ENCODE measurements around the gene TBCD. TPM values are rescaled to one million over a fixed set of nuclear protein-coding genes. Genes with fewer than 3 reads are reported as not detected.

The TBCD gene
- total RNA-seq, 1 donor from 2014 or later: 125 TPM

GRCh38 chr17:82859431-82860403 is 107.9 kb downstream of the TBCD start:
- peaks cover 25% of the 10 kb centered on the region for H3K36me3 Mint-ChIP-seq (ENCODE audit: low read depth)
- H3K27ac Mint-ChIP-seq: peak overlapping the region; percentile 98
- intact Hi-C loops (cut with micrococcal nuclease): loop anchor here (10.0 kb wide), 1 partner anchor 75 kb away; no protein-coding TSS in a partner anchor
- H3K27me3 Mint-ChIP-seq (ENCODE audit: low read depth): no peaks in the 10 kb centered on the region
- peak; percentile 56 for DNase-seq (ENCODE audit: low spot score)
- peak overlapping the region; percentile 89 for H3K4me3 Mint-ChIP-seq (ENCODE audit: low read depth)
- no peaks in the 10 kb centered on the region for H3K9me3 Mint-ChIP-seq
- peaks cover 48% of the 10 kb centered on the region for H3K4me1 Mint-ChIP-seq (ENCODE audit: low read depth)

GRCh38 chr17:82860606-82861392 is 108.9 kb downstream of the TBCD start:
- peak overlapping the region; percentile 98 for H3K27ac Mint-ChIP-seq
- no peaks in the 10 kb centered on the region for H3K9me3 Mint-ChIP-seq
- no peak for DNase-seq (ENCODE audit: low spot score)
- intact Hi-C loops (cut with micrococcal nuclease): loop anchor here (10.0 kb wide), 1 partner anchor 76 kb away; no protein-coding TSS in a partner anchor
- H3K4me1 Mint-ChIP-seq (ENCODE audit: low read depth): peaks cover 54% of the 10 kb centered on the region
- peak overlapping the region; percentile 89 for H3K4me3 Mint-ChIP-seq (ENCODE audit: low read depth)
- no peaks in the 10 kb centered on the region for H3K27me3 Mint-ChIP-seq (ENCODE audit: low read depth)
- peaks cover 25% of the 10 kb centered on the region for H3K36me3 Mint-ChIP-seq (ENCODE audit: low read depth)

GRCh38 chr17:82861393-82861775 is 109.5 kb downstream of the TBCD start:
- intact Hi-C loops (cut with micrococcal nuclease): loop anchor here (10.0 kb wide), 1 partner anchor 77 kb away; no protein-coding TSS in a partner anchor
- H3K9me3 Mint-ChIP-seq: no peaks in the 10 kb centered on the region
- no peak for DNase-seq (ENCODE audit: low spot score)
- H3K27ac Mint-ChIP-seq: peak overlapping the region; percentile 57
- peak overlapping the region; percentile 54 for H3K4me3 Mint-ChIP-seq (ENCODE audit: low read depth)
- no peaks in the 10 kb centered on the region for H3K27me3 Mint-ChIP-seq (ENCODE audit: low read depth)
- peaks cover 59% of the 10 kb centered on the region for H3K4me1 Mint-ChIP-seq (ENCODE audit: low read depth)
- H3K36me3 Mint-ChIP-seq (ENCODE audit: low read depth): peaks cover 25% of the 10 kb centered on the region

GRCh38 chr17:82862191-82862590 is 110.3 kb downstream of the TBCD start:
- H3K27ac Mint-ChIP-seq: peak overlapping the region; percentile 91
- no peaks in the 10 kb centered on the region for H3K27me3 Mint-ChIP-seq (ENCODE audit: low read depth)
- intact Hi-C loops (cut with micrococcal nuclease): loop anchor here (10.0 kb wide), 1 partner anchor 77 kb away; no protein-coding TSS in a partner anchor
- H3K9me3 Mint-ChIP-seq: no peaks in the 10 kb centered on the region
- DNase-seq (ENCODE audit: low spot score): no peak
- peaks cover 25% of the 10 kb centered on the region for H3K36me3 Mint-ChIP-seq (ENCODE audit: low read depth)
- H3K4me1 Mint-ChIP-seq (ENCODE audit: low read depth): peaks cover 60% of the 10 kb centered on the region
- H3K4me3 Mint-ChIP-seq (ENCODE audit: low read depth): peak overlapping the region; percentile 37

GRCh38 chr17:82862737-82863382 is 111.0 kb downstream of the TBCD start:
- Mint-ChIP-seq H3K27ac (peak overlapping the region; percentile 91), H3K4me3 (ENCODE audit: low read depth) (peak overlapping the region; percentile 75), H3K9me3 (no peaks in the 10 kb centered on the region), H3K27me3 (ENCODE audit: low read depth) (no peaks in the 10 kb centered on the region), H3K4me1 (ENCODE audit: low read depth) (peaks cover 66% of the 10 kb centered on the region), H3K36me3 (ENCODE audit: low read depth) (peaks cover 30% of the 10 kb centered on the region)
- intact Hi-C loops (cut with micrococcal nuclease): loop anchor here (10.0 kb wide), 1 partner anchor 78 kb away; no protein-coding TSS in a partner anchor
- DNase-seq (ENCODE audit: low spot score): no peak

- intact Hi-C loops (cut with micrococcal nuclease): loop anchor here (10.0 kb wide), 1 partner anchor 79 kb away; no protein-coding TSS in a partner anchor
- Mint-ChIP-seq H3K4me3 (ENCODE audit: low read depth) (peak overlapping the region; percentile 75), H3K4me1 (ENCODE audit: low read depth) (peaks cover 65% of the 10 kb centered on the region), H3K36me3 (ENCODE audit: low read depth) (peaks cover 32% of the 10 kb centered on the region), H3K27ac (peak overlapping the region; percentile 91), H3K27me3 (ENCODE audit: low read depth) (no peaks in the 10 kb centered on the region), H3K9me3 (no peaks in the 10 kb centered on the region)
- no peak for DNase-seq (ENCODE audit: low spot score)
Measured at GRCh38 chr17:82863383-82863940, 111.6 kb downstream of the TBCD start.

- Mint-ChIP-seq H3K27me3 (ENCODE audit: low read depth) (no peaks in the 10 kb centered on the region), H3K27ac (peak overlapping the region; percentile 91), H3K9me3 (no peaks in the 10 kb centered on the region), H3K4me3 (ENCODE audit: low read depth) (peak overlapping the region; percentile 75), H3K36me3 (ENCODE audit: low read depth) (peaks cover 36% of the 10 kb centered on the region), H3K4me1 (ENCODE audit: low read depth) (peaks cover 64% of the 10 kb centered on the region)
- intact Hi-C loops (cut with micrococcal nuclease): loop anchor here (1.0 to 10.0 kb wide), 3 partner anchors 13 to 79 kb away; no protein-coding TSS in a partner anchor
- peak; percentile 89 for DNase-seq (ENCODE audit: low spot score)
Measured at GRCh38 chr17:82863941-82864712, 112.3 kb downstream of the TBCD start.

- no peaks in the 10 kb centered on the region for H3K27me3 Mint-ChIP-seq (ENCODE audit: low read depth)
- peak overlapping the region; percentile 75 for H3K4me3 Mint-ChIP-seq (ENCODE audit: low read depth)
- intact Hi-C loops (cut with micrococcal nuclease): loop anchor here (1.0 to 10.0 kb wide), 3 partner anchors 13 to 80 kb away; no protein-coding TSS in a partner anchor
- H3K4me1 Mint-ChIP-seq (ENCODE audit: low read depth): peaks cover 61% of the 10 kb centered on the region
- H3K27ac Mint-ChIP-seq: peak overlapping the region; percentile 91
- DNase-seq (ENCODE audit: low spot score): no peak
- no peaks in the 10 kb centered on the region for H3K9me3 Mint-ChIP-seq
- H3K36me3 Mint-ChIP-seq (ENCODE audit: low read depth): peaks cover 37% of the 10 kb centered on the region
Measured at GRCh38 chr17:82864713-82865248, 112.9 kb downstream of the TBCD start.

GRCh38 chr17:82865274-82865673 is 113.4 kb downstream of the TBCD start:
- peaks cover 38% of the 10 kb centered on the region for H3K36me3 Mint-ChIP-seq (ENCODE audit: low read depth)
- no peaks in the 10 kb centered on the region for H3K9me3 Mint-ChIP-seq
- peaks cover 61% of the 10 kb centered on the region for H3K4me1 Mint-ChIP-seq (ENCODE audit: low read depth)
- no peaks in the 10 kb centered on the region for H3K27me3 Mint-ChIP-seq (ENCODE audit: low read depth)
- intact Hi-C loops (cut with micrococcal nuclease): loop anchor here (2.0 to 10.0 kb wide), 2 partner anchors 18 to 80 kb away; no protein-coding TSS in a partner anchor
- H3K27ac Mint-ChIP-seq: peak overlapping the region; percentile 49
- no peak for DNase-seq (ENCODE audit: low spot score)
- H3K4me3 Mint-ChIP-seq (ENCODE audit: low read depth): peak overlapping the region; percentile 47

- no peak for DNase-seq (ENCODE audit: low spot score)
- H3K4me1 Mint-ChIP-seq (ENCODE audit: low read depth): peaks cover 62% of the 10 kb centered on the region
- H3K27ac Mint-ChIP-seq: peak overlapping the region; percentile 49
- intact Hi-C loops (cut with micrococcal nuclease): loop anchor here (2.0 to 10.0 kb wide), 2 partner anchors 17 to 81 kb away; no protein-coding TSS in a partner anchor
- H3K9me3 Mint-ChIP-seq: no peaks in the 10 kb centered on the region
- H3K36me3 Mint-ChIP-seq (ENCODE audit: low read depth): peaks cover 40% of the 10 kb centered on the region
- peak overlapping the region; percentile 47 for H3K4me3 Mint-ChIP-seq (ENCODE audit: low read depth)
- no peaks in the 10 kb centered on the region for H3K27me3 Mint-ChIP-seq (ENCODE audit: low read depth)
Measured at GRCh38 chr17:82865774-82866395, 114.0 kb downstream of the TBCD start.
